ENCODE data around the gene ELANE.

Gene ELANE

DNA sequence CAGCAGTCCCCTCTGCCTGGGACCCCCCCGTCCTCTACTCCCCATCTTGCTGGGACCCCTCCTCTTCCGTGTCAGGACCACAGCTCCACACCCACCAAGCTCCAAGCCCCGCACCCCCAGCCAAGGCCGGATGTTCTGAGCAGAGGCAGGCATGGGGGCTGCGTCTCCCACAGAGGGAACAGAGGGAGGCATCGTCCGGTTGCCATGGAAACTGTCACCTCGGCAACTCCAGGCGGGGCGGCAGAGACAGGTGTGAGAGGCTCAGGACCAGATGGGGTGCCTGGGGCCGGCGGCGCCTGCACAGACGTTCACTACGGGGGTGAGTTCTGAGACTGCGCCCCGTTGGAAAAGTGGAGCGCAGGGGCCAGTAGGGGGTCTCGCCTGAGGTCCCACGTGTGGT, 46.6 kb downstream of the ELANE start:
- no peak for DNase-seq (ENCODE audit: low spot score)

DNA sequence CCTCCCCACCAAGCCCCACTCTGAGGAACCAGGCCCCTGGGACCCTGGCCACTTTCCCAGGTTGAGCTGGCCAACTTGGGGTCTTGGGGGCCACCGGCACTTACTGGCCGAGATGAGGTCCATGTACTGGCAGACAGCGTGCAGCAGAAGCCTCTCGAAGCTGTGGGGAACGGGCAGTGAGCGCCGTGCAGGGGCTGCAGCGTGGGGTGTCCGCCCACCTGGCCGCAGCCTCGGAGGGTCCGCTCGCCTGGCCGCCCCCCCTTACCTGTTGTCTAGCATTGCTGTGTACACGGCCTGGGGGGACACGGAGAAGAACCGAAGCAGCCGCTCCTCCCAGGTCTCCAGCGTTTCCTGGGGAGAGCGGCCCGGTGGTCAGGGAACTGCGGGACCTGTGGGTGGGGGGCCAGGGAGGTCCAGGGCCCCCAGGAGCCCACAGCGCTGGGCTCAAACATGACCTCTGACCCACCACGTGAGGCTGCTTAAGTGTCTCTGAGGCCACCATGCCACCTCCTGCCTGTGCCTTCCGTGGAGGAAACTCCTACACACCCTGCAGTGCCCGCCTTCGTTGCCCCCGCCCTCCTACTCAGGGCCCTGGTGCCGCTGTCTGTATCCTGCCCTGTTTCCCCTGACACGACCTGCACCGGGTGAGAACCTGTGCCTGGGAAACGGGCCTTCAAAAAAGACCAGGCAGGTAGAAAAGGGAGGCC, 47.4 kb downstream of the ELANE start:
- DNase-seq (ENCODE audit: low spot score), result no peak

DNA sequence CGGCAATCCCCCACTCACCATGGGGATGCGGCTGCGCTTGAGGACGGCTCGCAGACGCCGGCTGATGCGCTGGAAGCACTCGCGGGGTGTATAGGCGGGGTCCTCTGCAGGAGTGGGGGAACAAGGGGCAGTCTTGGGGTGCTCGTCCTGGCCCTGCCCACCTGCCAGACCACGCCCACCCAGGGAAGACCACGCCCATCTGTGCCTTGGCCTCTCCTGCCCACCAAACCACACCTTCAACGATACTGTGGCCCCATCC, 47.9 kb downstream of the ELANE start:
- no peak for DNase-seq (ENCODE audit: low spot score)

DNA sequence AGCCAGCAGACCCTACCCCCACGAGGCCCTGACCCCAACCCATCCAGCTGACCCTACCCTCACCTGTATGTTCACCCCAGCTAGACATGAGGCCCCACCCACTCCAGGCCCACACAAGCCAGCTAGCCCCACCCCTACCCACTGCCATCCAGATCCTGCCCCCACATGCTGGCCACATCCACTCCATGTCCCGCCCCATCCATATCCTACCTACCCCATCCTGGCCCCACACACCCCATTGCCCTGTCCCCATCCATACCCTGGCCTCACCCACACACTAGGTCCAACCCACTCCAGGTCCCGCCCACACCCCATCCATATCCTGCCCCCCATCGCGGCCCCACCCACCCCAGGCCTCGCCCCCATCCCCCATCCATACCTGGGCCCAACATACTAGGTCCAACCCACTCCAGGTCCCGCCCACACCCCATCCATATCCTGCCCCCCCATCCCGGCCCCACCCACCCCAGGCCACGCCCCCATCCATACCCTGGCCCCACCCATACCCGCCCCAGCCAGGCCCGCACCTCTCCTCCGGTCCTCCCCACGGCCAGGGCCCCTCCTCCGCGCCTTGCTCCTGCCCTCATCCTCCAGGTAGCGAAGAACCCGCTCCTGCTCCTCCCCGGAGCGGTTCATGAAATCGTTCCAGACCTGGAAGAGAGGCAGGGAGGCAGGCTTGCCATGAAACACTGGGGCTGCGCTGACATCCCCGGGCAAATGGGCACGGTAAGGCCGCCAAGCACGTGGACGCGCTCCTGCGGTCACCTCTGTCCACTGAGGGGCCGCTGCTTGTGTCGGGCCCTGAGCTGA, 48.4 kb downstream of the ELANE start:
- no peak for DNase-seq (ENCODE audit: low spot score)

DNA sequence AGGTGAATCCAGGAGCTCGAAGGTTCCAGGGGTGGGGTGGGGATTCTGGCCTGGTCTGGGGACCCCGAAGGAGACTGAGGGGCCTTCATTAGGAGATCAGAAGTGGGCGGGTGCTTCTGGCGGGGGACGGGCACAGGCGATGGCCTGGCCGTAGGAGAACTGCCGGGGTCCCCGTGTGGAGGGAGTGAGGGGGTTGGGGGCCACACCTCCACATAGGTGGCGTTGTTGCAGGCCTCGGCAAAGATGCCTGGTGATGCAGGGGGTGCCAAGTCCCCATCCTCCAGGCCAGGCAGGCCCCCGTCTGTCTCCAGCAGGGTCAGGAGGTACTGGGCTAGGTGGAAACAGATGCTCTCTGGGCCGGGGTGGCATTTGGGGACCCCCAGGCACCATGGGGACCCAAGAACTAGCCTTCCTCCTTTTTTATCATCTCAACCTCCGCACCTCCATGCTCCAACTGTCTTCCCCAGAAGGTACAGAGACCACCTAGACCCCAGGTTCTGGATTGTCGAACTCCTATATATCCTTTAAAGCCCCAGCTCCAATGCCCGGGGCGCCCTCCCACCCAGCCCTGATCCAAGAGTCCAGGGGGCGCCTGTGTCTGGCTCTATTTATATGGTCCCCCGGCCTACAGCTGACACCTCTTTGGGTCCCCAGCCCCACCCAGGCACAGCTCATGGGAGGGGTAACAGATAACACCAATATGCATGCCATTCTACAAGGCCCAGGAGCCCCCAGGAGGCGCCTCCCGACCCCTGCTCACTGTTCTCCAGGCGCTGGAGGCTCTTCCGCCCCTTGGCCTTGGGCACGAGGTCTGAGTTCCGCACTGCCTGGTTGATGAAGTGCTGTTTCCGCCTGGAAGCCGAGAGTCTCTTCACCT, 49.4 kb downstream of the ELANE start:
- no peak for DNase-seq (ENCODE audit: low spot score)

DNA sequence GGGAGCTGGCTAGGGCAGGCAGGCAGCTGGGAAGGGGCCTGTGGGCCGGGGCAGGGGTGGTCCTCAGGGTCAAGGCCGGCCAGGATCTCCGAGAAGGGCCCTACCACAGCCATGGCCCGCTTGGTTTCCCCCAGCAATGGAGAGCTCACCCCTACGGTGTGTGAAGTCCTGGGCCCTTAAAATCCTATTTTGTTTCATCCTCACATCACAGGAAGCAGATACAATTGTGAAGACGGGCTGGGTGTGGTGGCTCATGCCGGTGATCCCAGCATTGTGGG, 49.9 kb downstream of the ELANE start:
- no peak for DNase-seq (ENCODE audit: low spot score)

DNA sequence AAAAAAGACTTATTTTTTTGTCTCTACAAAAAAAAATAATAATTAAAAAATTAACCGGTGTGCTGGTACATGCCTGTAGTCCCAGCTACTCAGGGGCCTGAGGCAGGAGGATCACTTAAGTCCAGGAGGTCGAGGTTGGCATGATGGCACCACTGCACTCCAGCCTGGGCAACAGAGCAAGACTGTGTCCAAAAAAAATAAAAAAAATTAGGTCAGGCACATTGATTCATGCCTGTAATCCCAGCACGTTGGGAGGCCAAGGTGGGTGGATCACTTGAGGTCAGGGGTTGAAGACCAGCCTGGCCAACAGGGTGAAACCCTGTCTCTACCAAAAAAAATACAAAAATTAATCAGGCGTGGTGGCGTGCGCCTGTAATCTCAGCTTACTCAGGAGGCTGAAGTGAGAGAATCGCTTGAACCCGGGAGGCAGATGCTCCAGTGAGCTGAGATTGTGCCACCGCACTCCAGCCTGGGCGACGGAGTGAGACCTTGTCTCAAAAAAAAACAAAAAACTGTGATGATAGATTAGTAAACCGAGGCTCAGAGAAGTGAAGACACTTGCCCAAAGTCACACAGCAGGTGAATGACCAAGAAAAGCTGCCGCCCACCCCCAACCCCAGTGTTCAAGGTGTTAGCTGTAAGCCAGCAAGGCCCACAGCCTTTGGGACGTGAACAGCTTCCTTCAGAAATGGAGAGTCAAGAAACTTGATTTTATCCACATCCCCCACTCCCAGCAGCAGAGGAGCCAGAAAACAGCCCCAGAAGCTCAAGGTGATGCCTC, 50.5 kb downstream of the ELANE start:
- no peak for DNase-seq (ENCODE audit: low spot score)

DNA sequence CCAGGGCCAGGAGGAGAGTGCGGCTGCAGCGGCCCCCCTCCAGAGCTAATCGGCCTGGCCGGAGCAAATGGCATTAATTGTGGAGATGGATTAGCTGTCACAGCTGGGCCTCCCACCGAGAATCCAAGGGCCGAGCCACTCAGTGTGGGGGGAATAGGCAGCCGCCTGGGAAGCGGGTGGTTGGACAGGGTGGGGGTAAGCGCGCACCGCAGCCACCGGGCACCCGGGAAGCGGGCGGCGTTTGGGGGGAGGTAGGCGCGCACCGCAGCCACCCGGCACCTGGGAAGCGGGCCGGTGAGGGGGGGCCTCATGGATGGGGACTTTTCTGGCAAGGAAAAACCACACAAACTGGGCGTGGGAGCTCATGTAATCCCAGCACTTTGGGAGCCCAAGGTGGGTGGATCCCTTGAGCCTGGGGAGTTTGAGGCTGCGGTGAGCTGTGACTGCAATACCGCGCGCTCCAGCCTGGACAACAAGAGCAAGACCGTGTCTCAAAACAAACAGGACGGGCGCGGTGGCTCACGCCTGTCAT, 51.2 kb downstream of the ELANE start:
- no peak for DNase-seq (ENCODE audit: low spot score)

DNA sequence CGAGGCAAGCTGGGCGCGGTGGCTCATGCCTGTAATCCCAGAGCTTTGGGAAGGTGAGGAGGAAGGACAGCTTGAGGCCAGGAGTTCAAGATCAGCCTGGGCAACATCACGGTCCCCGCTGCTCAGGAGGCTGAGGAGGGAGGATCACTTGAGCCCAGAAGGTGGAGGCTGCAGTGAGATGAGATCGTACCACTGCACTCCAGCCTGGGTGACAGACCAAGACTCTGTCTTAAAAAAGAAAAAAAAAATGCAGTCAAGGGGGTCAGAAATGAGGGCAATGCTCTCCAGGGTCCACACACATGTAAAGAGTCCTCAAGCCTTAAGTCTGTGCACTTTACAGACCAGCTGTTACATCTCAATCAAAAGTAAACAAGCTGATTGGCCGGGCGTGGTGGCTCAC, 52.4 kb downstream of the ELANE start:
- DNase-seq (ENCODE audit: low spot score), result no peak
